Liver (tissue), 9 donors: Measurements from ENCODE around the gene ARL4A. TPM values are rescaled to one million over a fixed set of nuclear protein-coding genes. Genes with fewer than 3 reads are reported as not detected.

Source experiments
- DNase-seq: peaks from one replicate; pipeline ENCODE4 v3.0.0-alpha.2; 2017; ENCODE audit warnings: low spot score
- H3K27ac ChIP-seq, 2 donors: one replicate each; pipeline ENCODE4 v1.7.0; 2013; ENCODE audit warnings: inconsistent platforms in 2 of 2, low read length in 2 of 2, control low read depth in 1 of 2, low read depth in 1 of 2, mild to moderate bottlenecking in 1 of 2
- H3K27me3 ChIP-seq, 4 donors: one replicate each; pipeline versions ENCODE4 v1.6.1 to v1.7.0; 2013; ENCODE audit warnings: low read length in 3 of 4, inconsistent platforms in 1 of 4, mild to moderate bottlenecking in 1 of 4, moderate library complexity in 1 of 4; ENCODE audit not compliant: control insufficient read depth in 4 of 4, insufficient read depth in 4 of 4
- H3K36me3 ChIP-seq, 4 donors: one replicate each; pipeline versions ENCODE4 v1.6.1 to v1.7.0; 2013; ENCODE audit warnings: low read length in 3 of 4, mild to moderate bottlenecking in 3 of 4, low read depth in 1 of 4, moderate library complexity in 1 of 4; ENCODE audit not compliant: control insufficient read depth in 4 of 4, insufficient read depth in 3 of 4
- H3K4me1 ChIP-seq, 4 donors: one replicate each; pipeline versions ENCODE4 v1.6.1 to v1.7.0; 2013; ENCODE audit warnings: low read length in 3 of 4, mild to moderate bottlenecking in 3 of 4, moderate library complexity in 1 of 4; ENCODE audit not compliant: control insufficient read depth in 4 of 4, insufficient read depth in 4 of 4
- H3K4me3 ChIP-seq, 3 donors: one replicate each; pipeline versions ENCODE4 v1.6.1 to v1.7.0; 2013; ENCODE audit warnings: low read length in 3 of 3, control low read depth in 1 of 3, low read depth in 1 of 3, mild to moderate bottlenecking in 1 of 3
- H3K9ac ChIP-seq, 2 donors: one replicate each; pipeline ENCODE4 v1.7.0; 2013; ENCODE audit warnings: low read length in 2 of 2, mild to moderate bottlenecking in 2 of 2, moderate library complexity in 2 of 2, control low read depth in 1 of 2, low read depth in 1 of 2
- H3K9me3 ChIP-seq, 4 donors: one replicate each; pipeline versions ENCODE4 v1.6.1 to v1.7.0; 2013; ENCODE audit warnings: low read length in 3 of 4; ENCODE audit not compliant: control insufficient read depth in 4 of 4
- ATF3 ChIP-seq: IDR thresholded peaks from 2 replicates; pipeline ENCODE4 v1.6.1; 2016; ENCODE audit warnings: antibody characterized with exemption
- EGR1 ChIP-seq, 2 donors: IDR thresholded peaks; 2 replicates each; pipeline ENCODE4 v1.6.1; 2016 to 2018; ENCODE audit warnings: antibody characterized with exemption in 2 of 2, low read depth in 2 of 2
- FOXA1 ChIP-seq: IDR thresholded peaks from 2 replicates; pipeline ENCODE4 v1.6.1; 2016; ENCODE audit warnings: antibody characterized with exemption
- GABPA ChIP-seq, 2 donors: IDR thresholded peaks in 1 of 2; conservative IDR thresholded peaks in 1 of 2; 2 replicates each; pipeline ENCODE4 v1.6.1; 2016; ENCODE audit warnings: antibody characterized with exemption in 2 of 2, mild to moderate bottlenecking in 1 of 2, moderate library complexity in 1 of 2
- HNF4A ChIP-seq, 2 donors: conservative IDR thresholded peaks; 2 replicates each; pipeline ENCODE4 v1.6.1; 2016; ENCODE audit warnings: antibody characterized with exemption in 2 of 2, mild to moderate bottlenecking in 2 of 2
- HNF4G ChIP-seq: IDR thresholded peaks from 2 replicates; pipeline ENCODE4 v1.6.1; 2016; ENCODE audit warnings: antibody characterized with exemption
- RAD21 ChIP-seq, 2 donors: IDR thresholded peaks; 2 replicates each; pipeline ENCODE4 v1.6.1; 2016; ENCODE audit warnings: antibody characterized with exemption in 2 of 2, mild to moderate bottlenecking in 2 of 2
- REST ChIP-seq: IDR thresholded peaks from 2 replicates; pipeline ENCODE4 v1.6.1; 2016; ENCODE audit warnings: antibody characterized with exemption, mild to moderate bottlenecking
- RXRA ChIP-seq, 2 donors: IDR thresholded peaks; 2 replicates each; pipeline ENCODE4 v1.6.1; 2017 to 2018; ENCODE audit warnings: antibody characterized with exemption in 2 of 2, mild to moderate bottlenecking in 1 of 2
- SP1 ChIP-seq: IDR thresholded peaks from 2 replicates; pipeline ENCODE4 v1.6.1; 2018; ENCODE audit warnings: antibody characterized with exemption, mild to moderate bottlenecking
- TAF1 ChIP-seq: conservative IDR thresholded peaks from 2 replicates; pipeline ENCODE4 v1.6.1; 2016; ENCODE audit warnings: antibody characterized with exemption, mild to moderate bottlenecking
- YY1 ChIP-seq: IDR thresholded peaks from 2 replicates; pipeline ENCODE4 v1.6.1; 2016; ENCODE audit warnings: antibody characterized with exemption, mild to moderate bottlenecking
- WGBS: extraction: QIAGEN DNeasy Blood & Tissue Kit; methylation state at CpG from one replicate; pipeline ENCODE4 v1.1.7; 2013; 5-methylcytosine and 5-hydroxymethylcytosine counted together
- polyA plus RNA-seq, 2 donors: library from polyadenylated mRNA; stranded (reverse) in 1 of 2; unstranded in 1 of 2; fragments of 200-250 nt in 1 of 2; fragments of >200 nt in 1 of 2; fragmentation: Nextera tagmentation in 1 of 2; extraction: Ambion mirVana in 1 of 2; gene quantifications; one replicate each; pipeline versions ENCODE4 v1.2.1 to v1.2.3, GENCODE V29; 2013 to 2015
- total RNA-seq, 2 donors: library from RNA; depleted of rRNA; stranded (reverse); fragments of >200 nt; gene quantifications; one replicate each; pipeline ENCODE4 v1.2.3, GENCODE V29; 2014
- TF ChIP-seq, protein P1 (sequence below): fragments of 150-350 bp; IDR thresholded peaks from 2 replicates; pipeline ENCODE4 v1.5.1; 2017; ENCODE audit warnings: improper control_type of control experiment, low read depth, low read length; ENCODE audit not compliant: missing input control
- TF ChIP-seq, protein P2 (sequence below): IDR thresholded peaks from 2 replicates; pipeline ENCODE4 v1.6.1; 2016; ENCODE audit warnings: antibody characterized with exemption
- TF ChIP-seq, protein P3 (sequence below): IDR thresholded peaks from 2 replicates; pipeline ENCODE4 v1.6.1; 2016; ENCODE audit warnings: antibody characterized with exemption
- donor health status: healthy.
- donor health status: healthy.
- donor health status: healthy.
- donor health status: healthy.
- donor health status: healthy.

ARL4A gene
- total and polyA plus RNA-seq, 4 donors, result 7.5 to 77.3 (median 16.0) TPM

GRCh38 chr7:12653110-12653509 lies 34.3 kb upstream of the ARL4A start:
- Histone ChIP-seq H3K4me1 (no peaks in the 10 kb centered on the region), H3K36me3 (no peaks in the 10 kb centered on the region), H3K27ac (no peak overlapping the region), H3K9me3 (no peaks in the 10 kb centered on the region), H3K4me3 (no peak overlapping the region), H3K27me3 (no peaks in the 10 kb centered on the region), H3K9ac (no peak overlapping the region)
- no peak for TF ChIP-seq RAD21 (IDR thresholded peaks at IDR 0.05)
- TF ChIP-seq SP1, result no peak
- TF ChIP-seq RXRA (IDR thresholded peaks at IDR 0.05), result no peak
- TF ChIP-seq HNF4A (conservative IDR thresholded peaks at IDR 0.05), result no peak
- TF ChIP-seq, protein P1, sequence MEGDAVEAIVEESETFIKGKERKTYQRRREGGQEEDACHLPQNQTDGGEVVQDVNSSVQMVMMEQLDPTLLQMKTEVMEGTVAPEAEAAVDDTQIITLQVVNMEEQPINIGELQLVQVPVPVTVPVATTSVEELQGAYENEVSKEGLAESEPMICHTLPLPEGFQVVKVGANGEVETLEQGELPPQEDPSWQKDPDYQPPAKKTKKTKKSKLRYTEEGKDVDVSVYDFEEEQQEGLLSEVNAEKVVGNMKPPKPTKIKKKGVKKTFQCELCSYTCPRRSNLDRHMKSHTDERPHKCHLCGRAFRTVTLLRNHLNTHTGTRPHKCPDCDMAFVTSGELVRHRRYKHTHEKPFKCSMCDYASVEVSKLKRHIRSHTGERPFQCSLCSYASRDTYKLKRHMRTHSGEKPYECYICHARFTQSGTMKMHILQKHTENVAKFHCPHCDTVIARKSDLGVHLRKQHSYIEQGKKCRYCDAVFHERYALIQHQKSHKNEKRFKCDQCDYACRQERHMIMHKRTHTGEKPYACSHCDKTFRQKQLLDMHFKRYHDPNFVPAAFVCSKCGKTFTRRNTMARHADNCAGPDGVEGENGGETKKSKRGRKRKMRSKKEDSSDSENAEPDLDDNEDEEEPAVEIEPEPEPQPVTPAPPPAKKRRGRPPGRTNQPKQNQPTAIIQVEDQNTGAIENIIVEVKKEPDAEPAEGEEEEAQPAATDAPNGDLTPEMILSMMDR, result no peak
- no peak for TF ChIP-seq HNF4G
- TF ChIP-seq REST, result no peak
- no peak for TF ChIP-seq TAF1
- no peak for TF ChIP-seq EGR1 (IDR thresholded peaks at IDR 0.05; ENCODE audit: low read depth in 2 of 2)
- DNase-seq, result no peak
- 82% methylated on average over 3 of the region's 3 CpGs for WGBS

DNA sequence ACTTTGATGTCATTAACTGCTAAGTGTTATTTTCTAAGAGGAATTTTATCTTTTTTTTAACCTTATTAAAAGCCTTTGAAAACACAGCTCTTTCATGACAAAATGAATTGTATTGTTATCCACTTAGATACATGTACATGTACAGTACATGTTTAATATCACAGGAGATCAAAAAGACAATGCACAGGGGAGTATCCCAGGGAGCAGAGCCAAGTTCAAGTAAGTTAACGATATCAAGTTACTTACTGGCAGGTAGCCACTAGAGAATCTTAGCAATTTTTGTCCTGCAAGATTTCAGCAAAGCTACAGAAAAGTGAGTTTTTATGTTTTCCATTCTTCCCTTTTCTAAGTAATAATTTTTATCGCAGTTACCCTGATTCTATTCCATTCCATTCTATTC lies 33.9 kb upstream of the ARL4A start:
- no peak for DNase-seq
- no peak overlapping the region for H3K27ac ChIP-seq
- no peak overlapping the region for H3K4me3 ChIP-seq
- H3K9ac ChIP-seq, result no peak overlapping the region
- no peaks in the 10 kb centered on the region for H3K36me3 ChIP-seq
- H3K4me1 ChIP-seq, result no peaks in the 10 kb centered on the region
- 82% methylated on average over 2 of the region's 2 CpGs for WGBS
- TF ChIP-seq GABPA (IDR thresholded peaks at IDR 0.05 in 1 of 2, conservative IDR thresholded peaks at IDR 0.05 in 1 of 2), result no peak
- TF ChIP-seq RXRA (IDR thresholded peaks at IDR 0.05), result no peak
- TF ChIP-seq FOXA1, result no peak
- no peak for TF ChIP-seq YY1
- TF ChIP-seq, protein P2, sequence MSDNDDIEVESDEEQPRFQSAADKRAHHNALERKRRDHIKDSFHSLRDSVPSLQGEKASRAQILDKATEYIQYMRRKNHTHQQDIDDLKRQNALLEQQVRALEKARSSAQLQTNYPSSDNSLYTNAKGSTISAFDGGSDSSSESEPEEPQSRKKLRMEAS, result no peak
- no peak for TF ChIP-seq HNF4G
- H3K9me3 ChIP-seq, result no peaks in the 10 kb centered on the region
- H3K27me3 ChIP-seq, result no peaks in the 10 kb centered on the region

- 90% methylated on average over 2 of the region's 2 CpGs for WGBS
- H3K27ac ChIP-seq, result no peak overlapping the region
- TF ChIP-seq ATF3 (no peak), RAD21 (IDR thresholded peaks at IDR 0.05) (no peak), REST (no peak)
- TF ChIP-seq, protein P3, sequence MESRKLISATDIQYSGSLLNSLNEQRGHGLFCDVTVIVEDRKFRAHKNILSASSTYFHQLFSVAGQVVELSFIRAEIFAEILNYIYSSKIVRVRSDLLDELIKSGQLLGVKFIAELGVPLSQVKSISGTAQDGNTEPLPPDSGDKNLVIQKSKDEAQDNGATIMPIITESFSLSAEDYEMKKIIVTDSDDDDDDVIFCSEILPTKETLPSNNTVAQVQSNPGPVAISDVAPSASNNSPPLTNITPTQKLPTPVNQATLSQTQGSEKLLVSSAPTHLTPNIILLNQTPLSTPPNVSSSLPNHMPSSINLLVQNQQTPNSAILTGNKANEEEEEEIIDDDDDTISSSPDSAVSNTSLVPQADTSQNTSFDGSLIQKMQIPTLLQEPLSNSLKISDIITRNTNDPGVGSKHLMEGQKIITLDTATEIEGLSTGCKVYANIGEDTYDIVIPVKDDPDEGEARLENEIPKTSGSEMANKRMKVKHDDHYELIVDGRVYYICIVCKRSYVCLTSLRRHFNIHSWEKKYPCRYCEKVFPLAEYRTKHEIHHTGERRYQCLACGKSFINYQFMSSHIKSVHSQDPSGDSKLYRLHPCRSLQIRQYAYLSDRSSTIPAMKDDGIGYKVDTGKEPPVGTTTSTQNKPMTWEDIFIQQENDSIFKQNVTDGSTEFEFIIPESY, result no peak
Measured at GRCh38 chr7:12655161-12655560, 32.3 kb upstream of the ARL4A start.

More at GRCh38 chr7:12655161-12655560, 32.3 kb upstream of the ARL4A start:
- H3K9ac ChIP-seq, result no peak overlapping the region
- no peaks in the 10 kb centered on the region for H3K9me3 ChIP-seq
- no peak overlapping the region for H3K4me3 ChIP-seq
- DNase-seq, result no peak
- no peaks in the 10 kb centered on the region for H3K27me3 ChIP-seq
- H3K36me3 ChIP-seq, result no peaks in the 10 kb centered on the region
- H3K4me1 ChIP-seq, result no peaks in the 10 kb centered on the region
